DOHH2 (cell line): ENCODE data around the gene EPS8L3.

Experiments used
- H3F3A ChIP-seq: fragments of 200-600 bp; sonication (generic), shearing (Covaris generic); 2 replicates; pipeline ENCODE4 v1.6.0; 2016; ENCODE audit warnings: antibody characterized with exemption, mild to moderate bottlenecking; ENCODE audit not compliant: control insufficient read depth, insufficient read depth
- H3K27ac ChIP-seq: fragments of 200-600 bp; sonication (generic); 2 replicates; pipeline ENCODE4 v1.5.1; 2014; ENCODE audit warnings: low read depth, mild to moderate bottlenecking, low read length, moderate library complexity
- H3K27me3 ChIP-seq: fragments of 200-600 bp; sonication (generic); 2 replicates; pipeline ENCODE4 v1.6.1; 2014; ENCODE audit warnings: mild to moderate bottlenecking, low read length, mixed read lengths; ENCODE audit not compliant: control insufficient read depth
- H3K36me3 ChIP-seq: fragments of 200-600 bp; sonication (generic); 2 replicates; pipeline ENCODE4 v1.6.1; 2014; ENCODE audit warnings: mild to moderate bottlenecking, low read length, moderate library complexity, mixed read lengths; ENCODE audit not compliant: control insufficient read depth
- H3K4me1 ChIP-seq: fragments of 200-600 bp; sonication (generic); 2 replicates; pipeline ENCODE4 v1.6.1; 2014; ENCODE audit warnings: mild to moderate bottlenecking, low read length, mixed read lengths; ENCODE audit not compliant: control insufficient read depth
- H3K4me2 ChIP-seq: fragments of 200-600 bp; sonication (generic); 2 replicates; pipeline ENCODE4 v1.6.0; 2014; ENCODE audit warnings: mild to moderate bottlenecking, low read length, moderate library complexity
- H3K4me3 ChIP-seq: fragments of 200-600 bp; sonication (generic); 2 replicates; pipeline ENCODE4 v1.5.1; 2014; ENCODE audit warnings: mild to moderate bottlenecking, low read length, mixed read lengths
- H3K79me2 ChIP-seq: fragments of 200-600 bp; sonication (generic); 2 replicates; pipeline ENCODE4 v1.6.1; 2014; ENCODE audit warnings: mild to moderate bottlenecking, low read length, mixed read lengths; ENCODE audit not compliant: control insufficient read depth
- H3K9me2 ChIP-seq: fragments of 200-600 bp; sonication (generic); replicated peaks from 2 replicates; pipeline ENCODE4 v1.6.1; 2014; ENCODE audit warnings: mild to moderate bottlenecking, low read length, mixed read lengths; ENCODE audit not compliant: control insufficient read depth
- H3K9me3 ChIP-seq: fragments of 200-600 bp; sonication (generic); 2 replicates; pipeline ENCODE4 v1.6.1; 2014; ENCODE audit warnings: antibody characterized with exemption, low read length, mixed read lengths; ENCODE audit not compliant: control insufficient read depth, insufficient read depth
- H4K20me1 ChIP-seq: fragments of 200-600 bp; sonication (generic); 2 replicates; pipeline ENCODE4 v1.6.0; 2014; ENCODE audit warnings: low read depth, mild to moderate bottlenecking, antibody characterized with exemption, low read length, moderate library complexity; ENCODE audit not compliant: control insufficient read depth, insufficient read depth
- EZH2phosphoT487 ChIP-seq: fragments of 200-600 bp; sonication (generic); IDR thresholded peaks from 2 replicates; pipeline ENCODE4 v1.6.1; 2017; ENCODE audit warnings: borderline replicate concordance, mild to moderate bottlenecking, antibody characterized with exemption, low read length, moderate library complexity, mixed read lengths
- TF ChIP-seq, protein P1 (sequence below): fragments of 200-600 bp; sonication (generic); IDR thresholded peaks from one replicate; pipeline ENCODE4 v1.5.1; 2014; ENCODE audit warnings: antibody characterized with exemption, mild to moderate bottlenecking, low read depth, low read length; ENCODE audit not compliant: poor library complexity, severe bottlenecking

Gene EPS8L3

DNA sequence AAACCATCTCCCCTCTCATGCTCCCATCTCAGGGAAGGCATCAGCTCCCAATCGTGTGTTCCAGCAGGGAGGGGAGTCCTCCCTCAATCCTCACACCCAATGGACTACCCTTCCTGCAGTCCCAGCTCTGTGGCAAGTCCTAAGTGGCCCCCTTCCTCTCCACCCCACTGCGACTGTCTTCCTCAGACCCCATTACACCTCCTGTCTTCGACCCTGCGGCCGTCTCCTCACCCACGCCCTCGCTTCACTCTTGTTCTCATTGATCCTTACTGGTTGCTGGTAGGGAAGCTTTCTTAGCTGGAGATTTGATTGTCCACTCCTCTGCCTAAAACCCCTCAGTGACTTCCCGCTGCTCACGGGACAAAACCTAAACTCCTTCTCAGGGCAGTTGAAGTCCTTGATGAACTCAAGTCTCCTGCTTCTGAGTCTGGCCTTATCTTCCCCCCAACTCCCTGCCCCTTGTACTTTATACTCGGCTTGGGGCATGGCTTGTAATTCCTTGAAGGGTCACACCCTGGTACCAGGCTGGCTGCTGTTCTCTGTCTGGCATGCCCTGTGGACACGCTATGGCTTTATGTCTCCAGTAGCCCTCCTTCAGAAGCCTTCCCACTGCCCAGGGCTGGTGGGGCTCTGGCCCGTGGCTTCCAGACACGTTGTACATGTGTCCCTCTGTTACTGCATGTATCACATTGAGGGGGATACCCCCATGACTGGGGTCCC, 2.3 kb upstream of the EPS8L3 start:
- Histone ChIP-seq H3K27me3 (no peaks in the 10 kb centered on the region), H3K36me3 (no peaks in the 10 kb centered on the region), H3K79me2 (no peaks in the 10 kb centered on the region), H3K9me3 (no peaks in the 10 kb centered on the region), H3K4me1 (no peaks in the 10 kb centered on the region), H3K4me3 (no peak overlapping the region), H3F3A (no peaks in the 10 kb centered on the region), H3K9me2 (no peaks in the 10 kb centered on the region), H4K20me1 (no peaks in the 10 kb centered on the region), H3K27ac (no peak overlapping the region), H3K4me2 (no peak overlapping the region)
- no peak for TF ChIP-seq EZH2phosphoT487
- TF ChIP-seq, protein P1, sequence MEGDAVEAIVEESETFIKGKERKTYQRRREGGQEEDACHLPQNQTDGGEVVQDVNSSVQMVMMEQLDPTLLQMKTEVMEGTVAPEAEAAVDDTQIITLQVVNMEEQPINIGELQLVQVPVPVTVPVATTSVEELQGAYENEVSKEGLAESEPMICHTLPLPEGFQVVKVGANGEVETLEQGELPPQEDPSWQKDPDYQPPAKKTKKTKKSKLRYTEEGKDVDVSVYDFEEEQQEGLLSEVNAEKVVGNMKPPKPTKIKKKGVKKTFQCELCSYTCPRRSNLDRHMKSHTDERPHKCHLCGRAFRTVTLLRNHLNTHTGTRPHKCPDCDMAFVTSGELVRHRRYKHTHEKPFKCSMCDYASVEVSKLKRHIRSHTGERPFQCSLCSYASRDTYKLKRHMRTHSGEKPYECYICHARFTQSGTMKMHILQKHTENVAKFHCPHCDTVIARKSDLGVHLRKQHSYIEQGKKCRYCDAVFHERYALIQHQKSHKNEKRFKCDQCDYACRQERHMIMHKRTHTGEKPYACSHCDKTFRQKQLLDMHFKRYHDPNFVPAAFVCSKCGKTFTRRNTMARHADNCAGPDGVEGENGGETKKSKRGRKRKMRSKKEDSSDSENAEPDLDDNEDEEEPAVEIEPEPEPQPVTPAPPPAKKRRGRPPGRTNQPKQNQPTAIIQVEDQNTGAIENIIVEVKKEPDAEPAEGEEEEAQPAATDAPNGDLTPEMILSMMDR = no peak

DNA sequence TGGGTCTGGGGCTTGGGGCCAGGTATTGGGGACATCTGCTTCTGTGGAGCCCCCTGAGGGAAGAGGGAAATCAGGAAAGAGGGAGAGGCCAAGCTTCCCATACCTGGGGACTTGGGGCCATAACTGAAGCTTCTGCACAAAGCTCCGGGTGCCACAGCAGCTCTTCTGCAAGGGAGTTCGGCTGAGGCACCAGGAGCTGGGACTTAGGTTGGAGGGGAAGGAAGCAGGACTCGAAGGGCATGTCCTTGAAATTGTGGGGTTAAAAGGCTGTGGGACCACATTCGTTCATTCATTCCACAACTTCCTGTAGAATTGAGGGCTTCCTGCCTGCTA, 1.7 kb upstream of the EPS8L3 start:
- Histone ChIP-seq H3K79me2 (no peaks in the 10 kb centered on the region), H3K27ac (no peak overlapping the region), H3K4me2 (no peak overlapping the region), H3K4me1 (no peaks in the 10 kb centered on the region), H3K9me2 (no peaks in the 10 kb centered on the region), H3K36me3 (no peaks in the 10 kb centered on the region), H3K27me3 (no peaks in the 10 kb centered on the region), H3F3A (no peaks in the 10 kb centered on the region), H3K4me3 (no peak overlapping the region), H3K9me3 (no peaks in the 10 kb centered on the region), H4K20me1 (no peaks in the 10 kb centered on the region)
- TF ChIP-seq EZH2phosphoT487 = no peak
- TF ChIP-seq, protein P1 = no peak

DNA sequence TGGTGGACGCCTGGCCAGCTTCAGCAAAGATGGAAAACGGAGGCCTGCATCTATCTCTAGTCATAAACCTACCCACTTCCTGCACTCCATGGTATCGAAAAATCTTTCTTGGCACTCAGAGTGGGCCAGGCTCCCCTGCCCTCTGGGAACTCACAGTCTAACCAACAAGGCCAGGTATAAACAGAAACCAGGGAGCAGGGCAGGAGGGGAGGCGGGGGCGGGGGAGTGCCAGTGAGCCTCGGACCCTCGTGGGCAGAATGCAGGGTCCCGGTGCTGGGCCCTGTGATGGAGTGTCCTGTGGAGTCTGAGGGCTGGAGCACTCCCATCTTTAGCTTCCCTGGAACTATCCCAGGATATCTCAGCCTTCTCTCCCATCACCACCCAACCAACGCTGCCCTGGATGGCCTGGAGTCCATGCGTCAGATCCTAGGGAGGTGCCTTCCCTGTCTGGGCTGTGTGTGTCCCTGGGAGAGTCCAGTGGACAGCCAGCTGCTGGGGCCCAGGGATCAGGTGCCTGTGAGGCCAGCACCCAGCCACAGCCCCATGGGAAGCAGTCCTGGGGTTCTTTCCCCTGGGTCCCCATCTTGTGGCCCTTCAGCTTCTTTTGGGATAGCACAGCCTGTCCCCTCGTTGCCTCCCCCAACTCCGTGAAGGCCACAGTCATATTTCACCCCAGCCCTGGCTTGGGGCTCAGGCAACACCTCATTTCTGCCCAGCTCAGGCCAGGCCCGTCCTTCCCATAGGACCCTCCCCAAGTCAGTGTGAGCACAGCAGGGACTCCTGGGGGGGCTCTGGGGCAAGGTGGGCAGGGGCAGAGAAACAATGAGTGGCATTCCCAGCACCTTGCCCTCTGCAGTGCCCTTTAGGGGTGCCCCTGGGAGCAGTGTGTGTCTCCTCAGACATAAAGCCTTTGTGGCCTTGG, 1.1 kb upstream of the EPS8L3 start:
- H3K9me3 ChIP-seq = no peaks in the 10 kb centered on the region
- H3K27ac ChIP-seq = no peak overlapping the region
- H3K36me3 ChIP-seq = no peaks in the 10 kb centered on the region

More for the DNA sequence above, 1.1 kb upstream of the EPS8L3 start:
- Histone ChIP-seq H3K9me2 (no peaks in the 10 kb centered on the region), H4K20me1 (no peaks in the 10 kb centered on the region), H3K4me2 (no peak overlapping the region), H3K27me3 (no peaks in the 10 kb centered on the region), H3F3A (no peaks in the 10 kb centered on the region), H3K79me2 (no peaks in the 10 kb centered on the region), H3K4me1 (no peaks in the 10 kb centered on the region), H3K4me3 (no peak overlapping the region)
- TF ChIP-seq, protein P1 = no peak
- TF ChIP-seq EZH2phosphoT487 = no peak
